Muscle of leg (tissue), 11 donors: ENCODE data around the gene BDKRB2. TPM values are rescaled to one million over a fixed set of nuclear protein-coding genes. Genes with fewer than 3 reads are reported as not detected.
A peak's percentile ranks its signal among the peaks of the same experiment; 100 is the strongest.

Source experiments
- DNase-seq: peaks from one replicate; pipeline ENCODE4 v3.0.0; 2013
- H3K27ac ChIP-seq: one replicate; pipeline ENCODE4 v1.5.1; 2013; ENCODE audit warnings: mild to moderate bottlenecking, low read length, control low read depth
- H3K27me3 ChIP-seq: one replicate; pipeline ENCODE4 v1.6.1; 2013; ENCODE audit warnings: low read length; ENCODE audit not compliant: control insufficient read depth, insufficient read depth
- H3K36me3 ChIP-seq: one replicate; pipeline ENCODE4 v1.6.1; 2013; ENCODE audit warnings: low read length; ENCODE audit not compliant: control insufficient read depth, insufficient read depth
- H3K4me1 ChIP-seq: one replicate; pipeline ENCODE4 v1.6.1; 2013; ENCODE audit warnings: low read length; ENCODE audit not compliant: control insufficient read depth, insufficient read depth
- H3K4me3 ChIP-seq: one replicate; pipeline ENCODE4 v1.5.1; 2013; ENCODE audit warnings: low read length, control low read depth
- H3K9me3 ChIP-seq: replicated peaks from 2 replicates; pipeline ENCODE4 v1.6.1; 2013; ENCODE audit warnings: low read depth, low read length; ENCODE audit not compliant: control insufficient read depth
- WGBS: methylation state at CpG from one replicate; pipeline ENCODE4 v1.1.5; 2013; ENCODE audit warnings: missing lambda C conversion rate; ENCODE audit not compliant: insufficient coverage; 5-methylcytosine and 5-hydroxymethylcytosine counted together
- polyA plus RNA-seq, 8 donors: library from polyadenylated mRNA; unstranded; fragments of 120-200 nt; gene quantifications; one replicate each; pipeline versions ENCODE4 v1.2.1 to v1.2.3, GENCODE V29; 2013; ENCODE audit warnings: inconsistent platforms in 1 of 8, low replicate concordance in 1 of 8; ENCODE audit not compliant: insufficient read length in 8 of 8, insufficient read depth in 1 of 8
- total RNA-seq: library from RNA; stranded (reverse); fragments of 120-200 nt; gene quantifications from one replicate; pipeline ENCODE4 v1.2.4, GENCODE V29; 2013

BDKRB2 gene
- total and polyA plus RNA-seq, 9 donors, result 2.0 to 6.0 (median 3.7) TPM

DNA sequence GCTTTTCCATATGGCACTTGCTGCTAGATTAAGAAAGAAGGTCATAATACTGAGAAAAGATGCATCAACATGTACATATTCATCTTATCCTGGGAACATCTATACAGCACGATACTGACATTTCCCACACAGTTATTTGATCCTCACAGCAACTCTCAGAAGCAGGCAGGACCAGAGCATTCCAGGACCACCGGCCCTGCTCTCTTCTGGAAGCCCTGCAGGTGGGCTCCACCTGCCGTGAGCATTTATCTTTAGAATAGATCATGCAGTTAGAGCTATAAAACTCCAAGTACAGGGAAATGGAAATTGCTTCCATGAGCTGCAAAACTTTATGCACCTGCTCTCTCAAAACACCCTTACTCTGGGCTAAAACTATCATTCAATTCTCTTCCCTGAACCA lies 45.8 kb downstream of the BDKRB2 start:
- 0% methylated on average over 1 of the region's 3 CpGs for WGBS
- Histone ChIP-seq H3K36me3 (no peaks in the 10 kb centered on the region), H3K9me3 (no peaks in the 10 kb centered on the region), H3K4me3 (no peak overlapping the region), H3K4me1 (peaks cover 12% of the 10 kb centered on the region), H3K27me3 (no peaks in the 10 kb centered on the region), H3K27ac (no peak overlapping the region)
- no peak for DNase-seq

DNA sequence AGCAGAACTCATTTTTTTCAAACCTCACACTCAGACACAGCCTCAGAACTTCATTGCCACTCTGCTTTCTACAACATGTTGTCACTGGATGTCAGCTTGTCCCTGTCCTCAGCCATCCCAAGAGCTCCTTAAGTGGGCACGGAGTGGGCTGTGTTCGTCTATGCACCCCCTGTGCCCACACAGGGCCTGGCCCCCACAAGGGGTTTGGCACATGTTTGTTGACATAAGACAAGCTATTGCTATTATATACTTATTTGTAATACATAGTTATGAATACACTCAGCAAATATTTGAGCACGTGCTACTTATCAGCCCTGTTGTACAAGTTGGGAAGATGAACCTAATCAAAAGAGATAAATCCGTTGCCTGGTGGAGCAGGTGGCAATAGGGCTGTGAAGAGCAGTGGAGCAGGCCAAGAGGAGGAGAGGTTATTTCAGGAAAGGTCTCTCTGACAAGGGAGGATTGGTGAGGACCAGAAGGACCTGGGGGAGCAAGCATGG lies 47.1 kb downstream of the BDKRB2 start:
- no peak overlapping the region for H3K4me3 ChIP-seq
- WGBS, result 79% methylated on average over 1 of the region's 4 CpGs
- H3K9me3 ChIP-seq, result no peaks in the 10 kb centered on the region
- H3K27me3 ChIP-seq, result no peaks in the 10 kb centered on the region
- H3K27ac ChIP-seq, result no peak overlapping the region
- DNase-seq, result no peak
- H3K4me1 ChIP-seq, result peaks cover 17% of the 10 kb centered on the region
- H3K36me3 ChIP-seq, result no peaks in the 10 kb centered on the region

DNA sequence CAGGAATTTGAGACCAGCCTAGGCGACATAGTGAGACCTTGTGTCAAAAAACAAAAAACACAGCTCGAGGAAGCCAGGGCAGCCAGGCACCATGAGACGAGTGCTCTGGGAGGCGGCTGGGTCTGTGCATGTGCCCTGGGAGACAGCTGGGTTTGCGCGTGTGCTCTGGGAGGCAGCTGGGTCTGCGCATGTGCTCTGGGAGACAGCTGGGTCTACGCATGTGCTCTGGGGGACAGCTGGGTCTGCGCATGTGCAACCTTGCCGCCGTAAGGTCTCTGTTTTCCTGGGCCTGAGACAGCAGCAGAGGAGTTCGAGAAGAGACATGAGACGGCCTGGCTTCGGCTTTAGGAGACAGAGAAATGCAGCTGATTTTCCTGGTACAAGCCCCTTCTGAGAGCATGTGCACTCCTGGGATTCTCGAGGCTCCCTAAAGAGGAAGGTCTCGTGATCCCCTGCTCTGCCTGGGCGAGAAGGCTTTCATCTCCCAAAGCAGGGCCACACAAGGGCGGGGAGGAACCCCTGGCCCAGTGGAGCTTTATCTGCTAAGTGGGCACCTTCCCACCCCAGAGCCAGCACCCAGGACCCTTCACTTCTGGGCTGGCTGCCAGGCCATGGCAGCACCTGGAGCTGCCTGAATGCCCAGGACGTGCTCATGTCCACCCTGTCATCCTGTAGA lies 47.8 kb downstream of the BDKRB2 start:
- WGBS, result 76% methylated on average over 17 of the region's 19 CpGs

DNA sequence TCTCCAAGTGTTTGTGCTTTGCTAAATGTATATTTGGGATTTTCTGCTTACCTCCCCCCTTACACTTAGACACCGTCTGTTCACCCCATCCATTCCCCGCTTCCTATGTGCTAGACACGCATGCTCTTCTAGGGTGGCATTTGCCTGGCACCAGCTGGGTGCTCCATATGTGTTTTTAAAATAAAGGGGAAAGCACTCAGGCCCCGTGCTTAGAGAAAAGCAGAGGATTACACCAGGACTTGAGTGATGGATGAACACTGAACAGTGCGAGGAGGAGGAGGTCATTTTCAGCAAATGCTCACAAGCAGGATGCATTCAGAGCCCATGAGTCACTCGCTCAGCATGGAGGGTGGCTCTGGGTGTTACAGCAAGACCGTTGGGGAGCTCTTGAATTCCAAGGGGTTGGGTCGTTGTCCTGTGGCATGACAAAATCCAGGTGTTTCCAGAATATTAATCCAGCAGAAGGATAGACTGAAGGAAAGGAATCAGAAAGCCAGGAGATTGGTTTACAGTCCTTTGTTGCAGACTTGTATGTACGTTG lies 48.4 kb downstream of the BDKRB2 start:
- H3K27ac ChIP-seq, result no peak overlapping the region
- no peaks in the 10 kb centered on the region for H3K27me3 ChIP-seq
- H3K9me3 ChIP-seq, result no peaks in the 10 kb centered on the region
- DNase-seq, result no peak
- no peak overlapping the region for H3K4me3 ChIP-seq
- peaks cover 17% of the 10 kb centered on the region for H3K4me1 ChIP-seq
- no peaks in the 10 kb centered on the region for H3K36me3 ChIP-seq
- WGBS, result 50% methylated on average over 6 of the region's 9 CpGs

More for the DNA sequence above, 47.8 kb downstream of the BDKRB2 start:
- no peaks in the 10 kb centered on the region for H3K27me3 ChIP-seq
- H3K27ac ChIP-seq, result no peak overlapping the region
- H3K9me3 ChIP-seq, result no peaks in the 10 kb centered on the region
- H3K4me1 ChIP-seq, result peaks cover 17% of the 10 kb centered on the region
- no peak overlapping the region for H3K4me3 ChIP-seq
- no peaks in the 10 kb centered on the region for H3K36me3 ChIP-seq
- peak; percentile 69 for DNase-seq

DNA sequence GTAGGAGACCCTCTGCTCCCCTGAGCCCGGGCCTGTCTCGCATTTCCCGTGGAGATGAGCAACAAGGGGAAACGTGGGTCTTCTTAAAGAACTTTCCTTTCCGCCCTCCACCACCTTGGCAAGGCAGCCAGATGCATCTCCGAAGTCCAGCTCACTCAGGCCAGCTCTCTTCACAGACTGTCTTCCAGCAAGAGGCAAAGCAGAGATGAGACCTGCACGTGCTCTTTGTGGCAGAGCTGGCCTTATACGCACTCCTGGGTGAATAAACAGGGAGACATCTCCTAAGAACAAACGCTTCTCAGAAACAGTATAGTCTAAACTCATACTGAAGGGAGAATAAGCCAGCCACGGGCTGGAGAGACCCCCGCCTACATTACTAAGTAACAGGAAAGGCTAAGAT lies 50.0 kb downstream of the BDKRB2 start:
- 87% methylated on average over 3 of the region's 11 CpGs for WGBS
- no peaks in the 10 kb centered on the region for H3K27me3 ChIP-seq

DNA sequence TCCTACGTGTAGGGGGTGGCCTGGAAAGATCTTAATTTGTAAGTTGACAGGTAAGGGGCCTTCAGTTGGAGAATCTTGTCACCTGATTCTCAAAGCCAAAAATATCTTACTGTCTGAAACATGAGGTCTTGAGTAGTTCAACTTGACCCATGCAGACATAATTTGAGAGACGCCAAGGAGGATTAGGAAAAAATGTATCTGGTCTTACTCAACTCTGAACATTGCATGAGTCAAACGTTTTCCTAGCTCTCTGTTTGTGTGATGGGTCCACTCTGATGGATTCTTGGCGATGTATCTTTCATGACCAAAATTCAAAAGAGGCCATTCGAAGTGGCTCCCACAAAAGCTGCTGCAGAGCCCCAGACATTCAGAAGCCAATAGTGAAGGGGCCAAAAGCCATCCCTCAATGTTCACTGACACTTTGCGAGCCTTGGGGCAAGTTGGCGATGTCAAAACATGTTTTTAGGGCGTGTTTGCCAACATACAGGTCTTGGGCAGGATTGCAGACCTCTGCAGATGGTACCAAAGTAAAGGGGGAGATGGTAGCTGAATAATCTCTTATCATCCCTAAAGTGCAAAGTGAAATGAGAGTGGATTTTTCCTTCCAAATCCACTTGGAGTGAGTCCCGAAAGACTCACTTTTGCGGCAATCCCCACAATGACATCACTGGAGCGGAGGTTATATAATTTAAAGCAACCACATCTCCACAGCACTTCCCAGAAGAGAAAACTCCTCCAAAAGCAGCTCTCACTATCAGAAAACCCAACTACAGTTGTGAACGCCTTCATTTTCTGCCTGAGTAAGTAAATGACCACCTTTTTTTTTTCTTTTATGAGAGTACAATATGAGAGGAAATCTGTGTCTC lies 51.1 kb downstream of the BDKRB2 start, which contains the start of gene BDKRB1:
Gene BDKRB1, plus strand, starts transcription at position 710 of the 866 bp plus-strand sequence. CDS start 7,473 bp downstream, outside the sequence.
- Histone ChIP-seq H3K27me3 (no peaks in the 10 kb centered on the region), H3K36me3 (no peaks in the 10 kb centered on the region), H3K4me1 (peaks cover 17% of the 10 kb centered on the region), H3K27ac (peak within 1 kb of the TSS; percentile 7), H3K4me3 (no peak within 1 kb of the TSS), H3K9me3 (peaks cover 4% of the 10 kb centered on the region)
- DNase-seq, result peak; percentile 61
- WGBS, result 68% methylated on average over 4 of the region's 12 CpGs

More for the DNA sequence above, 50.0 kb downstream of the BDKRB2 start:
- no peak overlapping the region for H3K27ac ChIP-seq
- H3K9me3 ChIP-seq, result peaks cover 3% of the 10 kb centered on the region
- DNase-seq, result no peak
- H3K4me3 ChIP-seq, result no peak overlapping the region
- no peaks in the 10 kb centered on the region for H3K36me3 ChIP-seq
- H3K4me1 ChIP-seq, result peaks cover 17% of the 10 kb centered on the region

DNA sequence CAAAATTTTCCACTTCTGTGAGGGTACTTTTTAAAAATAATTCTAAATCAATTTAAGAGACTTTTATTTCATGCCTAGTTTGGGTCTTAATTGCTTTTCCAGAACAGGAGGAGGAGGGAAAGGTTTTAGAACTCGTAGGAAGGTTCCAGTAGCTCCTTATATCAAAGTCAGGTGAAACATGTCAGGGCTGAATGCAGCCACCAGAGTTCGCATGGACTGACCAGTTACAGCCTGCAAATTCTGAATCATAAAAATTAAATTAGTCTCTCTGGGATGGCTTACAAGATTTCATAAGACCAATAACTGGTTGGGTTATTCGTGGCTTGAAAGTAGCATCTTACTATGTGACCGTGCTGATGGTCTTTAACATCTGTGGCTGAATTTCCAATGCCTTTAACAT lies 51.8 kb downstream of the BDKRB2 start:
- Histone ChIP-seq H3K36me3 (no peaks in the 10 kb centered on the region), H3K27ac (peak overlapping the region; percentile 7), H3K27me3 (no peaks in the 10 kb centered on the region), H3K9me3 (peaks cover 4% of the 10 kb centered on the region), H3K4me3 (no peak overlapping the region), H3K4me1 (peaks cover 21% of the 10 kb centered on the region)
- WGBS, result no CpG with 5 or more reads among the region's 4 CpGs
- DNase-seq, result peak; percentile 56

DNA sequence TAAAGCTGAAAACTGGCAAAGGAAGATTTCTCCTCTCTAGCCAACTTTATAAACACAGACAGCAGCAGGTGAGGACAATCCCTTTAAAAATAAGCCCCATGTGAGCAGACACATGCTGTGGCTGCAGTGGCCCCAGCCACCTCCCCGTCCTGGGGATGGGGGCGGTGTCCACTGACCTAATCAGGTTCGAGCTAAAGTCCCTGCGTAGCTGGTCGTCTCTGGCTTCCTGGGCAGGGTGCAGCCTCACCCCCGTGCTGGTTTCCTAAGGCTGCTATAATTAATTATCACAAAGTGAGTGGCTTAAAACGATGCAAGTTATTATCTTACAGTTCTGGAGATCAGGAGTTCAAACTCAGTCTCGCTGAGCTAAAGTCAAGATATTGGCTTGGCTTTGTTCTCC lies 52.4 kb downstream of the BDKRB2 start:
- Histone ChIP-seq H3K36me3 (no peaks in the 10 kb centered on the region), H3K27me3 (no peaks in the 10 kb centered on the region), H3K4me3 (no peak overlapping the region), H3K9me3 (peaks cover 4% of the 10 kb centered on the region), H3K27ac (no peak overlapping the region), H3K4me1 (peaks cover 27% of the 10 kb centered on the region)
- no peak for DNase-seq
- no CpG with 5 or more reads among the region's 8 CpGs for WGBS

DNA sequence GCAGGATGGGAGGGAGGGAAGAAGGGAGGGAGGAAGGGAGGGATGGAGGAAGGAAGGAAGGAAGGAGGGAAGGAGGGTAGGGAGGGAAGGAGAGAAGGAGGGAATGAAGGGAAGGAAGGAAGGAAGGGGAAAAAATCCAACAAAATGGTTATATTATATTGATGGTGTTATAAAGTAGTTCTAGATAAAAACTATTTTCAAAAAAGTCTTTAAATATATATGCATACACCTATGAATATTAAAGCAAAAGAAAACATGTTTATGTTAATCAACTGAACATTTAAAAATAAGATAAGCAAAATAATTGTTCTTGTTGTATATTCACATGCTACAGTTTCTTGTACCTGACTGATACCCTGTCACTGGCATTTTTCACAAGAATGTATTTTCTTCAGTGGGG lies 53.3 kb downstream of the BDKRB2 start:
- DNase-seq, result no peak
- no peak overlapping the region for H3K4me3 ChIP-seq
- peaks cover 4% of the 10 kb centered on the region for H3K9me3 ChIP-seq
- no peak overlapping the region for H3K27ac ChIP-seq
- peaks cover 28% of the 10 kb centered on the region for H3K4me1 ChIP-seq
- no peaks in the 10 kb centered on the region for H3K36me3 ChIP-seq
- no peaks in the 10 kb centered on the region for H3K27me3 ChIP-seq

DNA sequence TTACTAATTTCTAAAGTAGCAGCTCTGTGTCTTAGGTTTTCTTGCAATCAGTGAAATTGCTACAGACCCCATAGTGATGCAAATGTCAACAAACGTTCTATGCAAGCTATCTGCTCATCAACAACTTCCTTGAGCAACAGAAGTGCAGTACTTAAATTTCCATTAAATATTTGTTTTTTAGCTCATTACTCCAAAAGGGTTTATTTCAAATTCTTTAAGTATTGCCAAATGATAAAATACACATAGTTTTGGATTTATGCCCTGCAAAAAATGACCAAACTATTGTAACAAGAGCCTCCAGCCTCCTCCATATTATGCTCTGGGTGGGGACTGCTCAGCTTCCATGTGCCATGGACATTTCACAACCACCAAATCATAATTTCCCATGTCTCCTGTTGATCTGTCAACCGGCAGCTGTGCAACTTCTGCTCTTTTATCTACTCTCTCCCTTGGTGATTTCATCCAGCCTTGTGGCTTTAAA lies 55.7 kb downstream of the BDKRB2 start:
- 50% methylated on average over 1 of the region's 2 CpGs for WGBS
- Histone ChIP-seq H3K4me1 (peaks cover 39% of the 10 kb centered on the region), H3K27ac (no peak overlapping the region), H3K36me3 (no peaks in the 10 kb centered on the region), H3K9me3 (peaks cover 4% of the 10 kb centered on the region), H3K4me3 (no peak overlapping the region), H3K27me3 (no peaks in the 10 kb centered on the region)
- no peak for DNase-seq
